ENCODE measurements around the gene TMEM119. TPM values are rescaled to one million over a fixed set of nuclear protein-coding genes. Genes with fewer than 3 reads are reported as not detected.
A peak's percentile ranks its signal among the peaks of the same experiment; 100 is the strongest.

TMEM119 gene
- total RNA-seq, 1 donor from 2014 or later: 34.6 TPM

DNA sequence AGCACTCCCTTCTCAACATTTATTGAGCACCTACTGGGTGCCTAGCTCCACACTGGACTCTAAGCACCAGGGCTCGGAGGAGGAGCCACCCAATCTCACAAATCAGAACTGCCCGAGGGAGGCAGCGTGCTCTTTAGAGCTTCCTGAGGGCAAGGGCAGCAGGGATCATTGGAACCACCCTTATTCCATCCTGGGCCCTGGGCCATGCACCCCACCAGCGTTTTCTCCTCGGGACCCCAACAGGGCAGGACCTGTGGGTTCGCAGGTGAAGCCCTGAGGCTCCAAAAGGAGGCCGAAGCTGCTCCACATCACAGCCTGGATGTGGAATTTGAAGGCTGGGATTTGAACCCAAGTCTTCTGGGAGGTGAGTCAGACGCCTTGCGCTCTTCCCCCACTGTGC is 15.4 kb downstream of the TMEM119 start:
- no peak overlapping the region for H3K27ac ChIP-seq
- peaks cover 11% of the 10 kb centered on the region for H3K4me1 ChIP-seq
- H3K9me3 ChIP-seq: no peaks in the 10 kb centered on the region
- no peak for TF ChIP-seq POLR2A (IDR thresholded peaks at IDR 0.05)
- TF ChIP-seq POLR2AphosphoS5 (IDR thresholded peaks at IDR 0.05; ENCODE audit: insufficient read depth in 1 of 2, low read depth in 1 of 2): no peak
- TF ChIP-seq, protein P1, sequence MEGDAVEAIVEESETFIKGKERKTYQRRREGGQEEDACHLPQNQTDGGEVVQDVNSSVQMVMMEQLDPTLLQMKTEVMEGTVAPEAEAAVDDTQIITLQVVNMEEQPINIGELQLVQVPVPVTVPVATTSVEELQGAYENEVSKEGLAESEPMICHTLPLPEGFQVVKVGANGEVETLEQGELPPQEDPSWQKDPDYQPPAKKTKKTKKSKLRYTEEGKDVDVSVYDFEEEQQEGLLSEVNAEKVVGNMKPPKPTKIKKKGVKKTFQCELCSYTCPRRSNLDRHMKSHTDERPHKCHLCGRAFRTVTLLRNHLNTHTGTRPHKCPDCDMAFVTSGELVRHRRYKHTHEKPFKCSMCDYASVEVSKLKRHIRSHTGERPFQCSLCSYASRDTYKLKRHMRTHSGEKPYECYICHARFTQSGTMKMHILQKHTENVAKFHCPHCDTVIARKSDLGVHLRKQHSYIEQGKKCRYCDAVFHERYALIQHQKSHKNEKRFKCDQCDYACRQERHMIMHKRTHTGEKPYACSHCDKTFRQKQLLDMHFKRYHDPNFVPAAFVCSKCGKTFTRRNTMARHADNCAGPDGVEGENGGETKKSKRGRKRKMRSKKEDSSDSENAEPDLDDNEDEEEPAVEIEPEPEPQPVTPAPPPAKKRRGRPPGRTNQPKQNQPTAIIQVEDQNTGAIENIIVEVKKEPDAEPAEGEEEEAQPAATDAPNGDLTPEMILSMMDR (IDR thresholded peaks at IDR 0.05): no peak
- H3K4me3 ChIP-seq: no peak overlapping the region
- H3K36me3 ChIP-seq: no peaks in the 10 kb centered on the region
- DNase-seq (ENCODE audit: extremely low spot score in 2 of 2): no peak
- intact Hi-C loops (cut with DNase I): no loop called here
- no peaks in the 10 kb centered on the region for H3K27me3 ChIP-seq

DNA sequence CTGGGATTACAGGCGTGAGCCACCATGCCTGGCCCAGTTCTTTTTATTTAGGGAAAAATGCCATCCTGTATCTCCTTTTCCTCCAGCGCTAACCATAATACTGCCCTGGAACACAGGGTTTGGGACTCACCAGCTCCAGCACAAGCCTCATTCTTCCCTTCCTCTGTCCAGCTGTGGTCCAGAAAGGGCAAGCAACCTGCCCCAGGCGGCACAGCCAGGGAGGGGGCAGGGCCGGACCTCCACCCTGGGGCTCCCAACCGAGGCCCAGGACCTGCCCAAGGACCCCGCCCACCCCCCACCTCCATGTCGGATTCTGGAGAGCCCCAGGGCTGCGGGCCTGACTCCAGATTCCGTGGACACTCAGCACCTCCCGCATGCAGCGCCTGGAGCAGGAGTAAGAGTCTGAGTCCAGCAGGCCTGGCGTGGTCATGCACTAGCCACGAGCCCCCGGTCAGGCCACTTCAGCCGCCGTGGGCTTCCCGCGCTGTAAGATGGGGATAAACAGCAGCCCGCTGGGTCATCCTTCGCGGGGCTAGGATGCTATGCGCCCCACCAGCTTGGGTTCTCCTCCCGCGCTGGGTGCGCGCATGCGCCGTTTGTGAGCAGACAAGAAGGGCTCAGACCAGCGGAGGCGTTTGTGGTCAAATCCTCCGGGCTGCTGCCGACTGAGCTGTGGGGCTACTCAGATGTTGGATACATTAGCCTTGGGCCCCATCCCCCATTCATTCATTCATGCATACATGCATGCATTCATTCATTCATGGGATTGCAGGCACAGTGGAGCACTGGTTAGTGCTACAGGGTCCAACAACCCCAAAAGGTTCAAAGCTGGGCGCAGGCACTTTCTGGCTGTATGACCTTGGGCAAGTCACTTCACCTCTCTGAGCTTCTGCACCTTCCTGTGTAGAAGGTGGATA is 16.3 kb downstream of the TMEM119 start:
- Histone ChIP-seq H3K9me3 (no peaks in the 10 kb centered on the region), H3K27me3 (no peaks in the 10 kb centered on the region), H3K27ac (peak overlapping the region; percentile 43), H3K36me3 (no peaks in the 10 kb centered on the region), H3K4me1 (peaks cover 11% of the 10 kb centered on the region), H3K4me3 (no peak overlapping the region)
- TF ChIP-seq POLR2A (IDR thresholded peaks at IDR 0.05): no peak
- TF ChIP-seq, protein P1 (IDR thresholded peaks at IDR 0.05): no peak
- no peak for TF ChIP-seq POLR2AphosphoS5 (IDR thresholded peaks at IDR 0.05; ENCODE audit: insufficient read depth in 1 of 2, low read depth in 1 of 2)
- DNase-seq (ENCODE audit: extremely low spot score in 2 of 2): no peak
- intact Hi-C loops (cut with DNase I): no loop called here

DNA sequence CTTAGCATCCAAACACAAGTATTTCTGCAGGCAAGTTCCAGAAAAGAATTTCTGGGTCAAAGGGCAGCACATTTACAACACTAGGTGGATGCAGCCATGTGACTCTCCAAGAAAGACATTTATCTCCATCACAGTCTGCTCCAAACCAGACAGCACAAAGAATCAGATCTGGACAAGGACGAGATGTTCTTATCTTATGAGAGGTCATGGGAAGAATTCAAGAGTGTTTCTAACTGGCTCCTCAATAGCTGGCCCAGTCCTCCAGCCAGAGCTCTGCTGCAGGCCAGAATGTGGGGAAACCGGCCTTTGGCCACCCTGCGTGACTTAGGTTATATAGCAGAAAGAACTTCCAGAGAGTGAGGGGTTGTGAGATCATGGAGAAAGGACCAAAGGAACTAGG is 17.4 kb downstream of the TMEM119 start:
- no peak overlapping the region for H3K4me3 ChIP-seq
- no peaks in the 10 kb centered on the region for H3K9me3 ChIP-seq
- TF ChIP-seq POLR2A (IDR thresholded peaks at IDR 0.05): no peak
- TF ChIP-seq, protein P1 (IDR thresholded peaks at IDR 0.05): no peak
- peak in 1 of 2 donors; percentile 21 for TF ChIP-seq POLR2AphosphoS5 (IDR thresholded peaks at IDR 0.05; ENCODE audit: insufficient read depth in 1 of 2, low read depth in 1 of 2)
- peaks cover 11% of the 10 kb centered on the region for H3K4me1 ChIP-seq
- H3K27ac ChIP-seq: peak overlapping the region; percentile 61
- DNase-seq (ENCODE audit: extremely low spot score in 2 of 2): peak in 1 of 2 donors; percentile 95
- H3K36me3 ChIP-seq: no peaks in the 10 kb centered on the region
- intact Hi-C loops (cut with DNase I): no loop called here
- H3K27me3 ChIP-seq: no peaks in the 10 kb centered on the region

DNA sequence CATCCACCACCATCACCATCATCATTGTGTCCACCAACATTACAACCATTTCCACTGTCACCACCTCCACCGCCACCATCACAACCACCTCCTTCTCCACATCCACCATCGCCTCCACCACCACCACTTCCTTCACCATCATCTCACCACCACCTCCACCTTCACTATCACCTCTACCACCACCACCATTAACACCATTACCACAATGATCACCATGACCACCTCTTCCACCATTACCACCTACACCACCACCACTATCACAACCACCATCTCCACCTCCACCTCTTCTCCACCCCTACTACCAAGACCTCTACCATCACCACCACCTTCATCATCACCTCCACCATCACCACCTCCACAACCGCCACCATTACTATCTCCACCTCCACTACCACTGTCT is 19.1 kb downstream of the TMEM119 start:
- Histone ChIP-seq H3K4me3 (no peak overlapping the region), H3K4me1 (peaks cover 9% of the 10 kb centered on the region), H3K27ac (peak overlapping the region; percentile 64), H3K27me3 (no peaks in the 10 kb centered on the region), H3K36me3 (no peaks in the 10 kb centered on the region), H3K9me3 (no peaks in the 10 kb centered on the region)
- TF ChIP-seq, protein P1 (IDR thresholded peaks at IDR 0.05): no peak
- TF ChIP-seq POLR2AphosphoS5 (IDR thresholded peaks at IDR 0.05; ENCODE audit: insufficient read depth in 1 of 2, low read depth in 1 of 2) (no peak), POLR2A (IDR thresholded peaks at IDR 0.05) (no peak)
- intact Hi-C loops (cut with DNase I): no loop called here
- no peak for DNase-seq (ENCODE audit: extremely low spot score in 2 of 2)

DNA sequence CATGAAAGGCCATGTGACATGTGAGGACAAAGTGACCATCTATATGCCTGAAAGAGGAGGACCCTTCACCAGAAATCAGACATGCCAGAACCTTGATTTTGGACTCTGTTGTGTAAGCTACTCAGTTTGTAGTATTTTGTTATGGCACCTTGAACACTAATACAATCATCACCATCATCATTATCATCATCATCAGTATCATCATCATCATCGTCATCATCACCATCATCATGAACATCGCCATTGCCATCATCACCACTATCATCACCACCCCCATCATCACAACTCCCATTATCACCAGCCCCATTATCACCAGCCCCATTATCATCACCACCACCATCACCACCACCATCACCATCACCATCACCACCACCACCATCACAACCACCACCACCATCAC is 19.6 kb downstream of the TMEM119 start:
- no peak for DNase-seq (ENCODE audit: extremely low spot score in 2 of 2)
- H3K4me1 ChIP-seq: peaks cover 6% of the 10 kb centered on the region
- H3K4me3 ChIP-seq: no peak overlapping the region
- intact Hi-C loops (cut with DNase I): no loop called here
- TF ChIP-seq, protein P1 (IDR thresholded peaks at IDR 0.05): no peak
- TF ChIP-seq POLR2AphosphoS5 (IDR thresholded peaks at IDR 0.05; ENCODE audit: insufficient read depth in 1 of 2, low read depth in 1 of 2) (no peak), POLR2A (IDR thresholded peaks at IDR 0.05) (no peak)
- H3K36me3 ChIP-seq: no peaks in the 10 kb centered on the region
- no peaks in the 10 kb centered on the region for H3K9me3 ChIP-seq
- no peaks in the 10 kb centered on the region for H3K27me3 ChIP-seq
- H3K27ac ChIP-seq: peak overlapping the region; percentile 64
